ENCODE data around the gene WDR70. TPM values are rescaled to one million over a fixed set of nuclear protein-coding genes. Genes with fewer than 3 reads are reported as not detected.
"Not testable (repeated sequence)": the region's sequence is repeated elsewhere in the genome, so short reads cannot be mapped to it uniquely, and the experiment has no call there.

The WDR70 gene
- total RNA-seq, 2 experiments from 2014 or later: 39.1 to 39.3 TPM

DNA sequence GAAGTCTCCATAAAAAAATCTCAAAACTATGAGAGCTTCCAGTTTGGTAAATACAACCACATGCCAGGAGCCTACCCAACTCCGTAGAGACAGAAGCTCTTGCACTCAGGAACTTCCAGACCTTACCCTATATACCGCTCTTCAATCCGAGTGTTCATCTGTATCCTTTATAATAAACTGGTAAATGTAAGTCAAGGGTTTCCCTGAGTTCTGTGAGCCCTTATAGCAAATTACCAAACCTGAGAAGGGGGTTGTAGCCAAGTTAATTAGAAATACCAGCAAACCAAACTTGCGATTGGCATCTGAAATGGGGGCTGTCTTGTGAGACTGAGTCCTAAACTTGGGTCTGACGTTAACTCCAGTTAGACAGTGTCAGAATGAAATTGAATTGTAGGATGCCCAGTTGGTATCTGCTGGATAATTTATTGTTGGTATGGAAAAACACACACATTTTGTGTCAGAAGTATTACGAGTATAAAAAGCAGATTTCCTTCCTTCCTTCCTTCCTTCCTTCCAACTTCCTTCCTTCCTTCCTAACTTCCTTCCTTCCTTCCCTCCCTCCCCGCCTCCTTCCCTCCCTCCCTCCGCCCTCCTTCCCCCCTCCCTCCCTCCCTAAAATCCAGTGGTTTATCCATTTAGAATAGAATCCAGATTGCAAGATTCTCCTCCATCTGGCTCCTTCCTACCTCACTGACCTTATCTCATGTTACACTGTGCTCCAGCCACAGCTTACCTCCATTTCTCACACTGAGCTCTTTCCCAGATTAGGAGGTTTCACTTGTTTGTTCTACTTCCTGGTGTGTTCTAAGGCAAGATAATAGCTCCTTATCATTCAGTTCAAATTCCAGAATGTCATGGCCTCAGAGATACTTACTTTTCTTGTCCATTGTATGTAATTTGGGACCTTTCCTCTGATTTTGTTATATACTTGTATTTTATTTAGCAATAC lies 196.7 kb downstream of the WDR70 start:
- Mint-ChIP-seq H3K27me3 (no peaks in the 10 kb centered on the region), H3K4me3 (no peak overlapping the region), H3K36me3 (peaks cover 5% of the 10 kb centered on the region), H3K4me1 (peaks cover 4% of the 10 kb centered on the region), H3K27ac (no peak overlapping the region), H3K9me3 (ENCODE audit: low read depth) (peaks cover 2% of the 10 kb centered on the region)
- CTCF ChIA-PET: no interaction called here
- no peak for DNase-seq
- no peak for ATAC-seq

DNA sequence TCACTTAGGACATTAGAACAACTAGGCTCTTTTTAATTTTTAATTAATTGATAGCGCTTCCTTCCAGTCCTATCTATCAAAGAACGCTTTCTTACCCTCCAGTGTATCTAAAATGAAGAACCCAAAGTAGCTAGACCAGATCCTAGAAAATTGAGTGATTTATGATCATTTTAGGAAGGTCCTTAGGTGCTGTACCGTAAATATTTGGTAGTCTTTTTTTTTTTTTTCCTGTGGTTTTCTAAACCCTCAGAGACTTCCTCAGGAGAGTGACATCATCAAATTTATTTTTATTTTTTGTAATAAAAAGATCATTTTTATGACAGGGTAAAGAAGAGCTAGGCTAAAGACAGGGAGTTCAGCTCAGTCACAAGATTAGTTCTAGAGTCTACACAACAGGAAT lies 197.4 kb downstream of the WDR70 start:
- Mint-ChIP-seq H3K27ac (no peak overlapping the region), H3K4me3 (no peak overlapping the region), H3K4me1 (peaks cover 4% of the 10 kb centered on the region), H3K9me3 (ENCODE audit: low read depth) (peaks cover 2% of the 10 kb centered on the region), H3K36me3 (peaks cover 5% of the 10 kb centered on the region), H3K27me3 (no peaks in the 10 kb centered on the region)
- CTCF ChIA-PET: no interaction called here
- ATAC-seq (no peak), DNase-seq (no peak)

DNA sequence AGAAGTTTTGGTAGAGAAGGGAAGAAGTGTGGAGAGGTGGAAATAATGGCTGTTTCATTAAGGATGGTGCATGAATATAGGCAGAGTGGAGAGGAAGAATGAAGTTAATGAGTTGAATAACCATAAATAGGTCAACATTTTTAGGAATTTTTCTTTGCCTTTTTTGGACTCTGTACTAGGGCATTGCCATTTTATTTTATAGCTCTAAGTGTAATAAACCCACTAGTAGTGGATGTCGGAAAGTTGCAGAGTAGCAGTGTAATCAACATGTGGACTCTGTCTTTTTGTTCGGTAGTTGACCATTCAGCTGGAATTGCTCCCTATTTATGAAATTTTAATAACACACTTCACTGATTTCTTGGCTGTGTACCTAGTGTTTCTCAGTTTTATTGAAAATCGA lies 199.1 kb downstream of the WDR70 start:
- peaks cover 4% of the 10 kb centered on the region for H3K4me1 Mint-ChIP-seq
- CTCF ChIA-PET: no interaction called here
- ATAC-seq: no peak

DNA sequence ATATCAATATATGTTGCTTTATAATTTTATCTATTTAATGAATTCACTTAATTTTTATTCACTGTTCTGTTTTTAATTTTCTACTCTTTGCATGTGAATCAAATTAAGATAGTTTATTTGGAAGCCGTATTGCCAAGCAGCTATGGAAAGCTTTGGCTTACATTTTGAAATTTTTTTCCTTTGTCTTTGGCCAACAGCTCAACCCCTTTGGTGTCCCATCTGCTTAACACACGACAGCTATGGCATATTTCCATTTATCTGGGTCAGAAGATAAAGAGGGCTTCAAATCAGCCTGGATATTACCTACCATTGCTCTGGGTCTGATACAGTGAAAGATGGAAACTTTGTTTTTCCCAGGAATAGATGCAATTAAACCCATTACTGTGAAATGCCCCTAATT lies 201.0 kb downstream of the WDR70 start:
- Mint-ChIP-seq H3K27ac (no peak overlapping the region), H3K9me3 (ENCODE audit: low read depth) (no peaks in the 10 kb centered on the region), H3K27me3 (no peaks in the 10 kb centered on the region), H3K36me3 (no peaks in the 10 kb centered on the region), H3K4me3 (no peak overlapping the region), H3K4me1 (peaks cover 4% of the 10 kb centered on the region)
- DNase-seq: no peak
- CTCF ChIA-PET: no interaction called here
- no peak for ATAC-seq

More for the DNA sequence above, 199.1 kb downstream of the WDR70 start:
- H3K36me3 Mint-ChIP-seq: peaks cover 2% of the 10 kb centered on the region
- H3K9me3 Mint-ChIP-seq (ENCODE audit: low read depth): peaks cover 2% of the 10 kb centered on the region
- no peak overlapping the region for H3K4me3 Mint-ChIP-seq
- DNase-seq: no peak
- H3K27me3 Mint-ChIP-seq: no peaks in the 10 kb centered on the region
- no peak overlapping the region for H3K27ac Mint-ChIP-seq

DNA sequence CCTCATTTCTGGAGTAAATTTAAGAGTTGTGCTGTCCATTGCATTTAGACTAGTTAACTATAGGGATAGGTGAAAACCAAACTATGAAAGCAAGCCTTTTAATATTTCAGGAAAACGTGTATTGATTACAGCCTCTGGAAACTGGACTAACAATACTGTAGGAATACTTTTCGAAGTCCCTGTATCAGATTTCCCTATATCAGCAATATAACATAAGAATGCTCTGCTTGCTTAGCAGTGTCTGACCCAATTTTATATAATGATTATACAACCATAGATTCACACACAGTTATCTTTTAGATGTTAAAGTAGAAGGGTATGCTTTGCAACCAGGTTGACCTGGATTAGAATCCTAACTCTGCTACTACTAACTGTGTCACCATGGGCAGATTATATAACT lies 203.1 kb downstream of the WDR70 start:
- Mint-ChIP-seq H3K27me3 (no peaks in the 10 kb centered on the region), H3K36me3 (no peaks in the 10 kb centered on the region), H3K4me1 (no peaks in the 10 kb centered on the region), H3K9me3 (ENCODE audit: low read depth) (no peaks in the 10 kb centered on the region), H3K27ac (no peak overlapping the region), H3K4me3 (no peak overlapping the region)
- CTCF ChIA-PET: no interaction called here
- no peak for ATAC-seq
- DNase-seq: no peak

DNA sequence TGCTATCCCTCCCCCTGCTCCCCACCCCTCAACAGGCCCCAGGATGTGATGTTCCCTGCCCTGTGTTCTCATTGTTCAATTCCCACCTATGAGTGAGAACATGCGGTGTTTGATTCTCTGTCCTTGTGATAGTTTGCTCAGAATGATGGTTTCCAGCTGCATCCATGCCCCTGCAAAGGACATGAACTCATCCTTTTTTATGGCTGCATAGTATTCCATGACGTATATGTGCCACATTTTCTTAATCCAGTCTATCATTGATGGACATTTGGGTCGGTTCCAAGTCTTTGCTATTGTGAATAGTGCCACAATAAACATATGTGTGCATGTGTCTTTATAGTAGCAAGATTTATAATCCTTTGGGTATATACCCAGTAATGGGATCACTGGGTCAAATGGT lies 214.2 kb downstream of the WDR70 start:
- H3K27ac Mint-ChIP-seq; H3K27me3 Mint-ChIP-seq; CTCF ChIA-PET; H3K36me3 Mint-ChIP-seq; ATAC-seq; H3K4me3 Mint-ChIP-seq; DNase-seq; H3K4me1 Mint-ChIP-seq; H3K9me3 Mint-ChIP-seq (ENCODE audit: low read depth): not testable (repeated sequence)

DNA sequence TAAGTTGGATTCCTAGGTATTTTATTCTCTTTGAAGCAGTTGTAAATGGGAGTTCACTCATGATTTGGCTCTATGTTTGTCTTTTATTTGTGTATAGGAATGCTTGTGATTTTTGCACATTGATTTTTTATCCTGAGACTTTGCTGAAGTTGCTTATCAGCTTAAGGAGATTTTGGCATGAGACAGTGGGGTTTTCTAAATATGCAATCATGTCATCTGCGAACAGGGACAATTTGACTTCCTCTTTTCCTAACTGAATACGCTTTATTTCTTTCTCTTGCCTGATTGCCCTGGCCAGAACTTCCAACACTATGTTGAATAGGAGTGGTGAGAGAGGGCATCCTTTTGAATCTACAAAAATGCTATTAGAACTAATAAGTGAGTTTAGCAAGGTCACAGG lies 215.7 kb downstream of the WDR70 start:
- ATAC-seq; H3K9me3 Mint-ChIP-seq (ENCODE audit: low read depth); H3K4me1 Mint-ChIP-seq; CTCF ChIA-PET; H3K27me3 Mint-ChIP-seq; H3K27ac Mint-ChIP-seq; H3K4me3 Mint-ChIP-seq; DNase-seq: not testable (repeated sequence)
- peaks cover 10% of the 10 kb centered on the region for H3K36me3 Mint-ChIP-seq

DNA sequence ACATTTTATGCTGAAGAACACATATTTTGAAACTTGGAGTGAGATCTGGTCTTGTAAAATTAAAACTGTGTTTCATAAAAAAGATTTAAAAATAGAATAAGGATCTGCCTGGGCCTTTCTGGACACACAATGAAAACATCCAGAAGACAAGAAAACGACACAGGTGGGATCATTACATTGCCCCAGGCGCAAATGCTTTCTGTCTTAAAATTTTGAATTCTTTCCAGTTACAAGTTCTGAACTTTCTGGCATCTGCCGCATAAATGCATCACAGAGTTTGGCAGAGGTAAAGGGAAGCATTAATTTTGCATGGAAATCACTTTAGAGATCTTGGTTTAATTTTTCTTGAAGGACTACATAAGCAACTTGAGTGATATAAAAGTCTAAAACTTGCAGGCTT lies 219.6 kb downstream of the WDR70 start:
- Mint-ChIP-seq H3K36me3 (peaks cover 15% of the 10 kb centered on the region), H3K4me1 (no peaks in the 10 kb centered on the region), H3K9me3 (ENCODE audit: low read depth) (peaks cover 14% of the 10 kb centered on the region), H3K27me3 (no peaks in the 10 kb centered on the region), H3K4me3 (no peak overlapping the region), H3K27ac (no peak overlapping the region)
- ATAC-seq (no peak), DNase-seq (no peak)
- CTCF ChIA-PET: no interaction called here

DNA sequence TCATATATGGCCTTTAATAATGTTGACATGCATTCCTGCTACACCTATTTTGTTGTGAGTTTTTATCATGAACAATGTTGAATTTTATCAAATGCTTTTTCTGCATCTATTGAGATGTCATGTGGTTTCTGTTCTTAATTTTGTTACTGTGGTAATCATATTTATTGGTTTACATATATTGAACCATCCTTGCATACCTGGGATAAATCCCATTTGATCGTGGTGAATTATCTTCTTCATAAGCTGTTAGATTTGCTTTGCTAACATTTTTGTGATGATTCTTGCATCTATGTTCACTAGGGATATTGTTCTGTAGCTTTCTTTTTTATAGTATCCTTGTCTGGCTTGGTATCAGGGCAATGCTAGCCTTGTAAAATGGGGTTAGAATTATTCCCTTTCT lies 222.0 kb downstream of the WDR70 start:
- H3K9me3 Mint-ChIP-seq (ENCODE audit: low read depth): peaks cover 14% of the 10 kb centered on the region
- ATAC-seq (no peak), DNase-seq (no peak)
- peaks cover 18% of the 10 kb centered on the region for H3K36me3 Mint-ChIP-seq
- CTCF ChIA-PET: no interaction called here
- H3K4me3 Mint-ChIP-seq: no peak overlapping the region
- H3K27me3 Mint-ChIP-seq: no peaks in the 10 kb centered on the region
- H3K27ac Mint-ChIP-seq: no peak overlapping the region
- H3K4me1 Mint-ChIP-seq: no peaks in the 10 kb centered on the region

DNA sequence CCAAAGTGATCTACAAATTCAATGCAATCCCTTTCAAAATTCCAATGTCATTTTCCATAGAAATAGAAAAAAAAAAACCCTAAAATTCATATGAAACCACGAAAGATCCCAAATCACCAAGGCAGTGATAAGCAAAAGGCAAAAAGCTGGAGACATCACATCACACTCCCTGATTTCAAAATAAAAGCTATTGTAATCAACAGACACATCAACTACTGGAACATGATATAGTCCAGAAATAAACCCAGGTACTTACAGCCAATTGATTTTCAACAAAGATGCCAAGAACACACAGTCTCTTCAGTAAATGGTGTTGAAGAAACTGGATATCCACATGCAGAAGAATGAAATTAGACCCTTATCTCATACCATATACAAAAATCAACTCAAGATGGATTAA lies 224.0 kb downstream of the WDR70 start:
- H3K27me3 Mint-ChIP-seq: no peaks in the 10 kb centered on the region
- peaks cover 18% of the 10 kb centered on the region for H3K36me3 Mint-ChIP-seq
- peaks cover 14% of the 10 kb centered on the region for H3K9me3 Mint-ChIP-seq (ENCODE audit: low read depth)
- DNase-seq (no peak), ATAC-seq (no peak)
- CTCF ChIA-PET: no interaction called here
- H3K4me3 Mint-ChIP-seq: no peak overlapping the region
- H3K27ac Mint-ChIP-seq: no peak overlapping the region
- no peaks in the 10 kb centered on the region for H3K4me1 Mint-ChIP-seq

DNA sequence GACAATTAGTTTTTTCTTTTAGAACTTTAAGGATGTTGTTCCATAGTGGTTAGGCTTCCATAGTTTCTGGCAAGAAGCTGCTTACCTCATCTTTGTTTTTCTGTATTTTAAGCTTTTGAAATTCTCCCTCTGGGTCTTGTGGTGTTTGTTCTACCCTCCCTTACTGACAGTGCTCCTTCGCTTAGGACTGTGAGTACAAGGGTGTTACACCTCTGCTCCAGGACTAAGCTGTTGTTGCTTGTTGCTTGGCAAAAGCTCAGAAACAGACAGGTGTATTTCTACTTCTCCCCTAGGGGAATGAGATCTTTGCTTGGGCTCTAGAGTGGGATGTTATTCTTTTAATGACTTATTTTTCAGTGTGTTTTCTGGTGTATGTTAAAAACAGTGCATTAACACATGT lies 225.2 kb downstream of the WDR70 start:
- H3K27ac Mint-ChIP-seq: no peak overlapping the region
- ATAC-seq (no peak), DNase-seq (no peak)
- H3K9me3 Mint-ChIP-seq (ENCODE audit: low read depth): peaks cover 11% of the 10 kb centered on the region
- H3K4me3 Mint-ChIP-seq: no peak overlapping the region
- CTCF ChIA-PET: no interaction called here
- H3K4me1 Mint-ChIP-seq: no peaks in the 10 kb centered on the region
- peaks cover 15% of the 10 kb centered on the region for H3K36me3 Mint-ChIP-seq
- no peaks in the 10 kb centered on the region for H3K27me3 Mint-ChIP-seq

DNA sequence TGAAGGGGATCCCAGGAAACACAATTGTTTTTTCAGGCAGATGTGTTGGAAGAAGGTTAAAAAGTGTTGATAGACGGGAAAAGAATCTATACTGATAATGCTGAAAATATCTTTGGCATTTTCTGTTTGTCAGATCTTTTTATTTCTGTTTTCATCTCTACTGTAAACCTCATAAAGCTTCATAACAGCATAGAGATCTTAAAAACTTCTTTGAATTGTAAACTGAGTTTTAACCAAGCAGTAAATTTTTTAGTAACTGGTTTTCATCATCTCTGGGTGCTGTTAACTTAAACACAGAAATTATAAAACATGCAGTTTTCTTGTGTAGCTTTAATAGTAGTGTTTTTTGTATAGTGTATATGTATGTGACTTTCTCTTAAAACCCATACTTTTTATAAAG lies 227.0 kb downstream of the WDR70 start:
- Mint-ChIP-seq H3K36me3 (peaks cover 10% of the 10 kb centered on the region), H3K27me3 (no peaks in the 10 kb centered on the region), H3K27ac (no peak overlapping the region), H3K4me1 (no peaks in the 10 kb centered on the region), H3K9me3 (ENCODE audit: low read depth) (peaks cover 8% of the 10 kb centered on the region), H3K4me3 (no peak overlapping the region)
- CTCF ChIA-PET: no interaction called here
- ATAC-seq (no peak), DNase-seq (no peak)

DNA sequence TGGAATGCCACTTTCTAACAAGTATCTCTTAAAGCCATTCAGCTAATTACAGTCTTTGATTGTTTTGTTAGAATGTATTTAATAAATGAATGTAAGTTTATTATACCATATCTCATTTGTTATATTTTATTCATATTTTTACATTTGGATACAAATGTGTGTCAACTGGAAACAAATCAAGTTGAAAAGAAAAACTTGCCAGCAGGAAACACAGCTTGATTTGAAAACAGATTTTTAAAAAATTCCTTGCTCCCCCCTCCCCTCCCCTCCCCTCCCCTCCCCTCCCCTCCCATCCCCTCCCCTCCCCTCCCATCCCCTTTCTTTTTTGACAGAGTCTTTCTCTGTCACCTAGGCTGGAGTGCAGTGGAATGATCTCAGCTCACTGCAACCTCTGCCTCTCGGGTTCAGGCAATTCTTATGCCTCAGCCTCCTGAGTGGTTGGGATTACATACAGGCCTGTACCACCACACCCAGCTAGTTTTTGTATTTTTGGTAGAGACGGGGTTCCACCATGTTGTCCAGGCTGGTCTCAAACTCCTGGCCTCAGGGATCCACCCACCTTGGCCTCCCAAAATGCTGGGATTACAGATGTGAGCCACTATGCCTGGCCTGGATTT lies 227.6 kb downstream of the WDR70 start:
- Mint-ChIP-seq H3K27ac (no peak overlapping the region), H3K27me3 (no peaks in the 10 kb centered on the region)
- CTCF ChIA-PET: no interaction called here

DNA sequence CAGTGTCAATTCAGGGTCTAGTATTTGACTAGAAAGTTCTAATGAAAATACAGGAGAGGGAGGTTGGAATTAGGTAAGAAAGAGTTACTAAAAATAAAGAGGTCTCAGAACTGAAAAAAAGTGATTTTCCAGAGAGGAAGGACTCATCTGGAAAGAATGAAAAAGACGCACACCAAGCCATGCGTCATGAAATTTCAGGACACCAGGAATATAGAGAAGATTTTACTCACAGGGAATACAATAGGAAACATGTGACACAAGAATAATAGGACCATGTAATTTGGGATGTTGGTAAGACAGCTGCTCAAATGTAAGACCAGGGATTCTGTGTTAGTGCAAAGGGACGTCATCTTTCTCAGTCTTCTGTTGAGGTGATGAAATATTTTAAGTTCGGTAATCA lies 236.1 kb downstream of the WDR70 start:
- no peak overlapping the region for H3K4me3 Mint-ChIP-seq
- no peak for DNase-seq
- CTCF ChIA-PET: no interaction called here
- H3K9me3 Mint-ChIP-seq (ENCODE audit: low read depth): no peaks in the 10 kb centered on the region
- no peaks in the 10 kb centered on the region for H3K27me3 Mint-ChIP-seq
- H3K27ac Mint-ChIP-seq: no peak overlapping the region
- H3K4me1 Mint-ChIP-seq: no peaks in the 10 kb centered on the region
- peaks cover 4% of the 10 kb centered on the region for H3K36me3 Mint-ChIP-seq
- no peak for ATAC-seq

More for the DNA sequence above, 227.6 kb downstream of the WDR70 start:
- Mint-ChIP-seq H3K9me3 (ENCODE audit: low read depth) (peaks cover 2% of the 10 kb centered on the region), H3K4me1 (no peaks in the 10 kb centered on the region), H3K4me3 (no peak overlapping the region), H3K36me3 (peaks cover 4% of the 10 kb centered on the region)
- DNase-seq (no peak), ATAC-seq (no peak)

All from activated CD8-positive, alpha-beta memory T cell treated with anti-CD3 and anti-CD28 coated beads, Interleukin-2, amount 10 ng/mL, durations not matched to agents 7 days and 5 days (primary cell).